GM23248 (cell line): ENCODE measurements around the gene KRTAP4-8. TPM values are rescaled to one million over a fixed set of nuclear protein-coding genes. Genes with fewer than 3 reads are reported as not detected.
A peak's percentile ranks its signal among the peaks of the same experiment; 100 is the strongest.
"Not testable (repeated sequence)": the region's sequence is repeated elsewhere in the genome, so short reads cannot be mapped to it uniquely, and the experiment has no call there.

Experiments used
- DNase-seq: peaks from one replicate; pipeline ENCODE4 v3.0.0-alpha.2; 2015
- H2AFZ ChIP-seq: fragments of 200-600 bp; sonication (generic); 2 replicates; pipeline ENCODE4 v1.6.1; 2016; ENCODE audit warnings: antibody characterized with exemption
- H3F3A ChIP-seq: fragments of 200-600 bp; sonication (generic); 2 replicates; pipeline ENCODE4 v1.6.1; 2016; ENCODE audit warnings: mild to moderate bottlenecking, antibody characterized with exemption, mixed run types; ENCODE audit not compliant: insufficient read depth
- H3K27ac ChIP-seq: fragments of 200-600 bp; sonication (generic); 2 replicates; pipeline ENCODE4 v1.5.1; 2016; ENCODE audit warnings: mild to moderate bottlenecking
- H3K27me3 ChIP-seq: fragments of 200-600 bp; sonication (generic); replicated peaks from 2 replicates; pipeline ENCODE4 v1.6.1; 2016; ENCODE audit warnings: mild to moderate bottlenecking; ENCODE audit not compliant: insufficient read depth
- H3K36me3 ChIP-seq: fragments of 200-600 bp; sonication (generic); 2 replicates; pipeline ENCODE4 v1.6.1; 2016; ENCODE audit warnings: low read depth, mild to moderate bottlenecking
- H3K4me1 ChIP-seq: fragments of 200-600 bp; sonication (generic); 2 replicates; pipeline ENCODE4 v1.6.1; 2016; ENCODE audit warnings: mild to moderate bottlenecking; ENCODE audit not compliant: insufficient read depth
- H3K4me2 ChIP-seq: fragments of 200-600 bp; sonication (generic); one replicate; pipeline ENCODE4 v1.6.1; 2016; ENCODE audit warnings: mild to moderate bottlenecking; ENCODE audit not compliant: unreplicated experiment
- H3K4me3 ChIP-seq: fragments of 200-600 bp; sonication (generic); 2 replicates; pipeline ENCODE4 v1.5.1; 2016; ENCODE audit warnings: mild to moderate bottlenecking
- H3K79me2 ChIP-seq: fragments of 200-600 bp; sonication (generic); 2 replicates; pipeline ENCODE4 v1.6.1; 2016; ENCODE audit warnings: mild to moderate bottlenecking; ENCODE audit not compliant: insufficient read depth
- H3K9ac ChIP-seq: fragments of 200-600 bp; sonication (generic); 2 replicates; pipeline ENCODE4 v1.6.1; 2016; ENCODE audit warnings: mild to moderate bottlenecking
- H3K9me2 ChIP-seq: fragments of 200-600 bp; sonication (generic); 2 replicates; pipeline ENCODE4 v1.6.1; 2016; ENCODE audit warnings: mixed run types, mild to moderate bottlenecking, moderate library complexity; ENCODE audit not compliant: insufficient read depth
- H3K9me3 ChIP-seq: fragments of 200-600 bp; sonication (generic); one replicate; pipeline ENCODE4 v1.6.1; 2017; ENCODE audit warnings: low read depth
- H4K20me1 ChIP-seq: fragments of 200-600 bp; sonication (generic); 2 replicates; pipeline ENCODE4 v1.6.0; 2016; ENCODE audit not compliant: insufficient read depth
- EZH2 ChIP-seq: fragments of 200-600 bp; sonication (generic); IDR thresholded peaks from 2 replicates; pipeline ENCODE4 v1.6.1; 2018; ENCODE audit warnings: antibody characterized with exemption, mild to moderate bottlenecking; ENCODE audit not compliant: insufficient read depth, poor library complexity, severe bottlenecking
- EZH2phosphoT487 ChIP-seq: fragments of 200-600 bp; sonication (generic); IDR thresholded peaks from 2 replicates; pipeline ENCODE4 v1.6.1; 2018; ENCODE audit warnings: antibody characterized with exemption, moderate library complexity, mild to moderate bottlenecking, low read depth; ENCODE audit not compliant: insufficient read depth
- WGBS, 2 experiments: methylation state at CpG; one replicate each; pipeline ENCODE4 v1.1.6; 2015 to 2017; ENCODE audit warnings: low lambda C conversion rate in 2 of 2, low coverage in 1 of 2; ENCODE audit errors: missing lambda C conversion rate in 2 of 2; 5-methylcytosine and 5-hydroxymethylcytosine counted together
- in situ Hi-C: fragments of 300-500 bp; cut with MboI; formaldehyde crosslinking; loops from 2 replicates; pipeline ENCODE4 v1.15.0; 2020
- polyA plus RNA-seq: library from polyadenylated mRNA; unstranded; fragments of >200 nt; fragmentation: Nextera tagmentation; extraction: Ambion mirVana; gene quantifications from 2 replicates; pipeline ENCODE4 v1.2.1, GENCODE V29; 2016
- total RNA-seq: library from RNA; depleted of rRNA; stranded (reverse); fragments of >200 nt; shearing (Covaris generic); gene quantifications from 2 replicates; pipeline ENCODE4 v1.2.3, GENCODE V29; 2014

The KRTAP4-8 gene
- total and polyA plus RNA-seq, 2 experiments from 2014 or later: not detected

DNA sequence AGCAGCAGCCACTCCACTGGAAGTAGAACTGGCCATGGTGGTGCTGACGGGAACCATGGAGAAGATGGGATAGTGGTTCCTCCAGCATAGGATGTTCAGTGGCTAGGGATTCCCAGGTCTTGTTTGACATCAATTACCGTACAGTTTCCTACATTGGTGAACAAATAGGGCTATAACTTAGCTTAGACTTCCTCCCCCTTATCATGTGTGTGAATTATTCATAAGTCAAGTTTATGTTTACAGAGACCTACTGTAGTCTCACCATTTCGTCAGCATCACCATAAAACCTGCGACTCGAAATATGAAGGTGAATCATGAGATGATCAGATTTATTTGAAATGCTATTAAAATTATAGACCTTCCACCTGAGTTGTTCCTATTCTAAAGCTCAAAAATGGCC is 39.2 kb downstream of the KRTAP4-8 start:
- Histone ChIP-seq H2AFZ (no peak overlapping the region), H3K27ac (peak overlapping the region; percentile 85), H4K20me1 (no peaks in the 10 kb centered on the region), H3K79me2 (no peaks in the 10 kb centered on the region), H3K36me3 (0 out of 2 replicates have a peak, but pooled peaks cover under 1% of the 10 kb centered on the region), H3F3A (peaks cover 55% of the 10 kb centered on the region), H3K4me1 (peaks cover 50% of the 10 kb centered on the region), H3K4me3 (no peak overlapping the region), H3K9me2 (no peaks in the 10 kb centered on the region), H3K9ac (peak overlapping the region; percentile 18), H3K27me3 (no peaks in the 10 kb centered on the region), H3K9me3 (no peaks in the 10 kb centered on the region), H3K4me2 (peak overlapping the region; percentile 19)
- WGBS, 2 experiments: 48 to 61% methylated on average over 5 of the region's 5 CpGs
- no peak for TF ChIP-seq EZH2phosphoT487
- TF ChIP-seq EZH2: no peak
- in situ Hi-C loops: no loop called here
- DNase-seq: peak; percentile 20

- peaks cover 55% of the 10 kb centered on the region for H3F3A ChIP-seq
- no peaks in the 10 kb centered on the region for H4K20me1 ChIP-seq
- no peak overlapping the region for H3K9ac ChIP-seq
- no peak overlapping the region for H3K27ac ChIP-seq
- H3K79me2 ChIP-seq: no peaks in the 10 kb centered on the region
- H2AFZ ChIP-seq: no peak overlapping the region
- H3K36me3 ChIP-seq: peaks cover 6% of the 10 kb centered on the region; the same call in 1 of the 2 replicates
- no peaks in the 10 kb centered on the region for H3K9me3 ChIP-seq
- no peaks in the 10 kb centered on the region for H3K9me2 ChIP-seq
- in situ Hi-C loops: no loop called here
- DNase-seq: no peak
- WGBS, 2 experiments: 96 to 100% methylated on average over 1 of the region's 1 CpG
- H3K4me3 ChIP-seq: no peak overlapping the region
- no peak for TF ChIP-seq EZH2
- no peak for TF ChIP-seq EZH2phosphoT487
- H3K27me3 ChIP-seq: no peaks in the 10 kb centered on the region
- no peak overlapping the region for H3K4me2 ChIP-seq
- peaks cover 47% of the 10 kb centered on the region for H3K4me1 ChIP-seq
These were observed 40.4 kb downstream of the KRTAP4-8 start for GRCh38 chr17:41057547-41057946.

DNA sequence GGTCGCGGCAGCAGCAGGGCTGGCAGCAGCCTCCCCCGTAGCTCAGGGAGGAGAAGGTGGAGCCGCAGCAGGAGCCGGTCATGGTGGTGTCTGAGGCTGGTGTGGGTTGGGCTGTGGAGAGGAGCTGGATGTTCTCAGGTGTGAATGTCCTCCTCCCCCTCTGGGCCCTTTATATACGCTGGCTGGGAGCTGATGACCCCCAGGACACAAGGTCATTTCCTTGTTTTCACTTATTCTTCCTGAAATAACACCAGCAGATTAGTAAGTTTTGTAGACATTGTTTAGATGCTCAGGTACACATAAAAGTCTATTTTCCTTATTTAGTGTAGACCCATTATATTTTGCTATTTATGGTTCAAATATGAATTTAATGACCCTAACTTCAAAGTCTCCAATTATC is 42.8 kb downstream of the KRTAP4-8 start, which contains the start of gene KRTAP2-2:
TSS of gene KRTAP2-2 (minus strand) at position 101 of the 400 bp plus-strand sequence. CDS start at position 82, 19 bp downstream.
- H4K20me1 ChIP-seq, in situ Hi-C loops, H3K9me2 ChIP-seq, DNase-seq, H3K9ac ChIP-seq, H3K4me2 ChIP-seq, H3K27me3 ChIP-seq, H3K36me3 ChIP-seq, H3K27ac ChIP-seq, H3K79me2 ChIP-seq, H3K4me3 ChIP-seq, H2AFZ ChIP-seq, H3K9me3 ChIP-seq: not testable (repeated sequence)
- Histone ChIP-seq H3K4me1 (peaks cover 27% of the 10 kb centered on the region), H3F3A (peaks cover 34% of the 10 kb centered on the region)
- 46 to 50% methylated on average over 1 of the region's 6 CpGs for WGBS, 2 experiments

DNA sequence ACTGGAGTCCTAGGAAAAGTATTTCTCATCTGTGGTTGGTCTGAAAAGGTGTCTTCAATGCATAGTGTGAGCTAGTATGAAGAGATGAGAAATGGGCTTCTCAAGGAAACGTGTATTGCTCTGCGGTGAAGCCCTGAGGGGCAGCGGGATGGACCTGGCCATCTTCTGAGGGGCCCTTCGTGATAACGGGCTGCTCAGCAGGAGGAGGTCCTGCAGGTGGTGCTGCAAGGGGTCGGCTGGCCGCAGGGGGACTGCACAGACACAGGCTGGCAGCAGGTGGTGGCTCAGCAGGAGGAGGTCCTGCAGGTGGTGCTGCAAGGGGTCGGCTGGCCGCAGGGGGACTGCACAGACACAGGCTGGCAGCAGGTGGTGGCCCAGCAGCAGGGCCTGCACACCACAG is 43.4 kb downstream of the KRTAP4-8 start:
- H3K79me2 ChIP-seq, H3K27ac ChIP-seq, H4K20me1 ChIP-seq, in situ Hi-C loops, H3K27me3 ChIP-seq, DNase-seq, H3K36me3 ChIP-seq, H3K9me2 ChIP-seq, H2AFZ ChIP-seq, H3K9me3 ChIP-seq, H3K4me2 ChIP-seq, H3K9ac ChIP-seq, H3K4me3 ChIP-seq: not testable (repeated sequence)
- Histone ChIP-seq H3F3A (peaks cover 36% of the 10 kb centered on the region), H3K4me1 (peaks cover 23% of the 10 kb centered on the region)
- WGBS, 2 experiments: 67 to 93% methylated on average over 7 to 9 of the region's 9 CpGs

GRCh38 chr17:41054025-41054424 is 43.9 kb downstream of the KRTAP4-8 start:
- H3K36me3 ChIP-seq: peaks cover 6% of the 10 kb centered on the region; the same call in 1 of the 2 replicates
- H3K4me2 ChIP-seq: no peak overlapping the region
- peaks cover 22% of the 10 kb centered on the region for H3K4me1 ChIP-seq
- no peak overlapping the region for H3K4me3 ChIP-seq
- no peaks in the 10 kb centered on the region for H3K79me2 ChIP-seq
- TF ChIP-seq EZH2phosphoT487 (no peak), EZH2 (no peak)
- no peaks in the 10 kb centered on the region for H3K9me2 ChIP-seq
- H4K20me1 ChIP-seq: no peaks in the 10 kb centered on the region
- no peak for DNase-seq
- peaks cover 34% of the 10 kb centered on the region for H3F3A ChIP-seq
- in situ Hi-C loops: no loop called here
- H3K9me3 ChIP-seq: no peaks in the 10 kb centered on the region
- no peak overlapping the region for H3K9ac ChIP-seq
- no peak overlapping the region for H2AFZ ChIP-seq
- no peak overlapping the region for H3K27ac ChIP-seq
- no peaks in the 10 kb centered on the region for H3K27me3 ChIP-seq
- WGBS, 2 experiments: 94 to 99% methylated on average over 4 of the region's 4 CpGs
